Measurements from ENCODE around the gene KDM4B. TPM values are rescaled to one million over a fixed set of nuclear protein-coding genes. Genes with fewer than 3 reads are reported as not detected.

KDM4B gene
- total and polyA plus RNA-seq, 9 of the 15 experiments (the other 6 are each of a cell fraction or from before 2014, with no cell fraction given) = 0.21 to 29.9 (median 7.3) TPM

- Histone ChIP-seq H3K27ac (ENCODE audit: extremely low read depth, low read depth, low read length) (no peak overlapping the region), H3K4me1 (replicated peaks in 1 of 2; ENCODE audit: control insufficient read depth in 2 of 2, insufficient read depth in 2 of 2, low read length in 2 of 2) (peaks cover 0 to 12% of the 10 kb centered on the region in 2 experiments; a peak in 2 of 5 replicates), H3K9me1 (ENCODE audit: control insufficient read depth, insufficient read depth, low read length) (no peaks in the 10 kb centered on the region), H4K20me1 (replicated peaks; ENCODE audit: control insufficient read depth, insufficient read depth, low read length) (0 out of 2 replicates have a peak, but pooled peaks cover 7% of the 10 kb centered on the region), H3K9ac (ENCODE audit: insufficient read depth in 1 of 2, low read depth in 2 of 2, low read length in 2 of 2) (no peak overlapping the region; a peak in 1 of 4 replicates), H3K9me3 (replicated peaks; ENCODE audit: control insufficient read depth, insufficient read depth, low read depth, low read length) (0 out of 2 replicates have a peak, but pooled peaks cover 6% of the 10 kb centered on the region), H3K27me3 (ENCODE audit: control insufficient read depth in 2 of 2, insufficient read depth in 2 of 2, low read length in 2 of 2) (no peaks in the 10 kb centered on the region), H3K4me3 (no peak overlapping the region), H3K4me2 (ENCODE audit: insufficient read depth, low read length) (no peak overlapping the region), H3K36me3 (ENCODE audit: control insufficient read depth, insufficient read depth, low read length) (peaks cover 17% of the 10 kb centered on the region; the same call in 2 of the 3 replicates), H2AFZ (ENCODE audit: low read depth, low read length) (no peak overlapping the region), H3K79me2 (ENCODE audit: control insufficient read depth, insufficient read depth, low read length) (no peaks in the 10 kb centered on the region)
- WGBS (ENCODE audit: insufficient coverage, low coverage, missing lambda C conversion rate) = 90% methylated on average over 8 of the region's 12 CpGs
- POLR2A ChIA-PET = no interaction called here
- ATAC-seq (no peak), DNase-seq (ENCODE audit: extremely low read depth in 1 of 4, low spot score in 3 of 4) (no peak), FAIRE-seq (no peak)
- BruUV-seq (replicated peaks) = no TSS peak
- intact Hi-C loops (cut with micrococcal nuclease) = no loop called here
- CTCF ChIA-PET (ENCODE audit: low intra/inter-chr PET ratio) = no interaction called here
- in situ Hi-C loops (cut with MboI) = no loop called here
- no peak for TF ChIP-seq FOXP4 (CRISPR knock-in tag; IDR thresholded peaks at IDR 0.05; ENCODE audit: borderline replicate concordance)
- TF ChIP-seq KDM5B (IDR thresholded peaks at IDR 0.05; ENCODE audit: insufficient replicate concordance, low read depth, low read length) = no peak
- no peak for TF ChIP-seq ATF6 (CRISPR knock-in tag; IDR thresholded peaks at IDR 0.05)
- no peak for TF ChIP-seq POLR2H (tag; IDR thresholded peaks at IDR 0.05; ENCODE audit: low read depth)
- TF ChIP-seq RREB1 (CRISPR knock-in tag; IDR thresholded peaks at IDR 0.05) = no peak
- no peak for TF ChIP-seq NR2C2 (CRISPR knock-in tag; IDR thresholded peaks at IDR 0.05)
- TF ChIP-seq NR2C2 (tag; IDR thresholded peaks at IDR 0.05) = no peak
- no peak for TF ChIP-seq DLX4 (CRISPR knock-in tag; IDR thresholded peaks at IDR 0.05)
- no peak for TF ChIP-seq ATF2 (CRISPR knock-in tag; IDR thresholded peaks at IDR 0.05)
These were observed 90.9 kb downstream of the KDM4B start for GRCh38 chr19:5059793-5060192.
